HG02970 (cell line): ENCODE results near the gene EPB41L1.

ENCODE experiments used
- ATAC-seq: cut with Tn5 transposase; IDR thresholded peaks from one replicate; pipeline ENCODE4 v1.9.1; 2021; ENCODE audit warnings: mild to moderate bottlenecking, moderate library complexity, moderate number of reproducible peaks; ENCODE audit not compliant: unreplicated experiment, low FRiP score

EPB41L1 gene

DNA sequence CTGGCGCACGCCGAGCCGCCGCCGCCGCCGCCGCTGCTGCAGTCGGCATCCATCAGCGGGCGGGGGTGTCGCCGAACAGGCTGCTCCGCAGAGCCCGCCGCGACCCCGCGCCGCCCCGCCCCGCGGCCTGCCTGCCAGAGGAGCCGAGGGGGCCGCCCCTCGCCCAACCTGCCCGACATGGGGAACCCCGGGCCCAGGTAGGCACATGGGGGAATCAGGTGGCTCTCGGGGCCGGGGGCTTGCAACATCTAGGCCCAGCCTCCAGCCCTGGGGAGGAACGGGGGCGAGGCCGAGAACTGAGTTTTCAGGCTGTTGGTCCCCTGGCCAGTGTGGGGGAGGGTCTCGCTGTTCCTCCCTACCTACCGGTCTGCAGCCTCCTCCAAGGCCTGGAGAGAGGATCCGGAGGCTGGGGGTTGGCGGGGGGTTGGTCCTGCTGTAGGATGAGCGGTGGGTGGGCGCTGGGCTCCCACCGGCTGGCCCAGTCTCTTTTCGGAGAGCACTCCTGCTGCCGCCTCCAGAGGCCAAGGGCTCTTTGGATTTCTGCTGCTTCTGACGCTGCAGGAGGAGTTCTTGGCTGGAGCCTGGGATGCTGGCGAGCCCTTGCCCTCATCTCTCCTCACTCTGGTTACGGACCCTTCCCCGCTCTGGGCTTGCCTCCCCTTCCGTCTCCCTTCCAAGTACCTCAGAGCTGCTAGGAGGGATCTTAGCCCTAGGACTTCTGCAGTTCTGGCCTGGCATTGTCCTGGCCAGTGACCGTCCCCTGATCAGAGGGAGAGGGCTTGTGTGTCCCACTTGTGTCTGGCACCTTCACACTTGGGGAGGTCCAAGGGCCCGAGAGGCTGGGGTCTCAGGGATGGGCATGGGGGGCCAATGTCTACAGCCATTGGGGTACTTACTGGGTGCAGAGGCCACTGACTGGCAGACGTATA, at the start of gene EPB41L1:
Gene EPB41L1 (plus strand): TSS at position 41 of the 929 bp plus-strand sequence. CDS start 19,038 bp downstream, outside the sequence.
- ATAC-seq: no peak

DNA sequence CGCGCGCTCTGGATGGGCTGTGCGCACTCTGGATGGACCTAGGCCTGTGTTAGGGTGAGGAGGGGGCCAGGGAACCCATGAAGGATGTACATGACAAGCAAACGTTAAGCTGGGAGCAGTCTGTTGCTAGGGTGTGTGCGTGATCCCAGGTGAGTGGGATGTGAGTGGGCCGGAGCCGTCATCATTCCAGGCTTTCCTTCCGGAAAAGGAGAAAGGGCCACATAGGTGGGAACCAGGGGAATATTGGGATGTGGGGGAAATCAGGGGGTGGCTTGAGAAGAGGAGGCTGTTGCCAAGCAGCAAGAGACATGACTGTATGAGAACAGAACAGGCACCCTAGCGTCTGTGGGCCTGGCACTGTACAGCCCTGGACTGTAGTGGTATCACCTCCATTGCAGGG, 49.7 kb upstream of the EPB41L1 start:
- ATAC-seq: no peak

DNA sequence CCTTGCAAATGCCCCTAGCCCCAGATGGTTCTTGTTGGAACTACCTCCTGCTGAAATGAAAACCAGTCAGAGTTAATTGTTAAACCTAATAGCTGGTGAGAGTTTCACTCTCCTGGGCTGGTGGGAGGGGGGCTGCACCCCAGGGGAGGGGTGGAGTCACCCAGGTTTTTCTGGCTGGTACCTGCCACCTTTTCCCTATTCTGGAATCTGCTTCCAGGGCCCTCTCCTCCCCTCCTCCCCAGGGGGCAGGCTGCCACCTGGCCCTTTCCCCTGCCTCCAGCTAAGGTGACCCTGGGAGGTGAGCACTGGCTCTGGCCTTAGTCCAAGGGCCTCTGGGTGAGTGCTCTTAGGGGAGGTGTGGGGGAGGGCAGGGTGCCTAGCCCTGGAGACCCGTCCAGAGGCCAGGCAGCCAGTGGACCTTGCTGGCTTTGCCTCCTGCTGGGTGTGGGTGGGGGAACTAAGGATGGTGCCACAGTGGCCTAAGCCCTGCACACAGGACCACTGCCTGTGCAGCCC, 48.8 kb upstream of the EPB41L1 start:
- no peak for ATAC-seq

GRCh38 chr20:36106606-36107005, 47.9 kb upstream of the EPB41L1 start:
- no peak for ATAC-seq

DNA sequence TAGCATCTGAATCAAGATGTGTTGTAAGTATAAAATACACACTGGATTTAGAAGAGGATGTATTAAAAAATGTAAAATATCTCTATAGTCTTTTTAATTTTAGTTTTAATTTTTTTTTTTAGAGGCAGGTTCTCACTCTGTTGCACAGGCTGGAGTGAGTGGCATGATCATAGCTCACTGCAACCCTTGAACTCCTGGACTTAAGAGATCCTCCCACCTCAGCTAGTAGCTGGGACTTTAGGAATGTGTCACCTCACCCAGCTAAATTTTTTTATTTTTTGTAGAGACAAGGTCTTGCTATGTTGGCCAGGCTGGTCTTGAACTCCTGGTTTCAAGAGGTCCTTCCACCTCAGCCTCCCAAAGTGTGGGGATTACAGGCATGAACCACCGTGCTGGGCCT, 46.7 kb upstream of the EPB41L1 start:
- ATAC-seq: no peak

GRCh38 chr20:36109251-36109947, 45.1 kb upstream of the EPB41L1 start:
- ATAC-seq: no peak

GRCh38 chr20:36110994-36111393, 43.5 kb upstream of the EPB41L1 start:
- no peak for ATAC-seq

DNA sequence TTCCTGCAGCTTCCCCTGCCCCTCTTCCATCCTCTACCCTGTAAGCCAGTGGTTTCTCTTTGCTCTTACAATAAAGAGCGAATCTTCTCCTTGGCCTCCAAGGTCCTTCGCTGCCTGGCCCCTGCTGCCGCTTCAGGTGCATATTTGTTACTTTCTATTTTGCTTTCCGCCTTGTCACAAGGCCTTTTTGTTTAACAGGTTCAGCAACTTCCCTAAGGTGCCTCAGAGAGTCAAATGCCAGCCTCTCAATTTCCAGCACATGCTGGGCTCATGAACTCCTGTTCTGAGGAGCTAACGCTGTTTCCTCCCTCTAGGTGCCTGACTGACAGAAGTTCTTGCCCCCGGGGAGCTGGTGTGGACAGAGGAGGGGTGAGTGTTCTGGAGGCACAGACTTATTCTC, 42.4 kb upstream of the EPB41L1 start:
- no peak for ATAC-seq

- no peak for ATAC-seq
Measured at GRCh38 chr20:36113036-36113435, 41.5 kb upstream of the EPB41L1 start.

DNA sequence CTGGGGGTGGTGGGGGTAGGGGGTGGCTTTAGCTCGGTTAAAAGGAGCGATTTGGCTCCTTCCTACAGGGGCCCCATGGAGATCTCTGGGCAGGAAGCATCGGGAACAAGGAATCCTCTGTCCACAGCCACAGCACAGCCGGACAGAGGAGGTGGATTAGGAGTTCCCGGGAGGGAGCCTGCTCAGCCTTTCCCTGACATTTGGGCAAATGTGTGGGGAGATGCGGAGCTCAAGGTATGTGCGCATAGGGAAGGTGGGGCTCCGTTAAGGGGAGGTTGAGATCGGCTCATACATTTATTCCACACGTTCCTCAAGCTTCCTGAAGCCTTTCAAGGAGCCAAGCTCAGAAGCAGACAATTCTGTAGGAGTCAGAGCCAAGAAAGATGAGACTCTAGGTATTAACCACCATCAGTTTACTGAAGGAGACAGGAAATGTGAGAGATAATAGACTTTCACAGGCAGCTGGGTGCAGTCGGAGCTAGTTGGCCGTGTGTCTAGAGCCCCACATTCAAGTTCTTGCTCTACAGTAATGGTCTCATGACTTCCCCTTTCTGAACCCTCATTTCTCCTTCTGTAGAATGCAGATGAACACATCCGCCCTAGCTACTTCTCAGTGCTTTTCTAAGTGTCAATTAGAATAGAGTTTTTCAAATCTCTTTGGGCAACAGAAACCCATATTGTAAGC, 40.8 kb upstream of the EPB41L1 start:
- no peak for ATAC-seq

GRCh38 chr20:36114707-36115106, 39.8 kb upstream of the EPB41L1 start:
- ATAC-seq: no peak

DNA sequence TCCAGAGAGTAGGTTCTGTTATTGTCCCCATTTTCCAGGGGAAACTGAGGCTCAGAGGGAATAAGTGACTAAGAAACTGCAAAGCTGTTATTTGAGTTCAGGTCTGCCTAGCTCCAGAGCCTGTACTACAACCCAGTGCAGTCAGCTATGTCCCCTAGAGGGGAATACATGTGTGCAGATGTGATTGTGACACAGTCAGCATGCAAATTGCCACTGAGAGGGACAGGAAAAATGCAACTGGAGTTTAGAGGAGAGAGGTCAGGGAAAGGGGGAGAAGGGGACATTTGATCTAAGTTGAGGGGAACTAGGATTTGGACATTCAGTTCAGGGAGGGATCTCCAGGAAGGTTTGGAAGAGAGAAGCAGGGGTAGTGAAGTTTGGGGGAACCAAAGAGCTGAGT, 38.6 kb upstream of the EPB41L1 start:
- no peak for ATAC-seq

DNA sequence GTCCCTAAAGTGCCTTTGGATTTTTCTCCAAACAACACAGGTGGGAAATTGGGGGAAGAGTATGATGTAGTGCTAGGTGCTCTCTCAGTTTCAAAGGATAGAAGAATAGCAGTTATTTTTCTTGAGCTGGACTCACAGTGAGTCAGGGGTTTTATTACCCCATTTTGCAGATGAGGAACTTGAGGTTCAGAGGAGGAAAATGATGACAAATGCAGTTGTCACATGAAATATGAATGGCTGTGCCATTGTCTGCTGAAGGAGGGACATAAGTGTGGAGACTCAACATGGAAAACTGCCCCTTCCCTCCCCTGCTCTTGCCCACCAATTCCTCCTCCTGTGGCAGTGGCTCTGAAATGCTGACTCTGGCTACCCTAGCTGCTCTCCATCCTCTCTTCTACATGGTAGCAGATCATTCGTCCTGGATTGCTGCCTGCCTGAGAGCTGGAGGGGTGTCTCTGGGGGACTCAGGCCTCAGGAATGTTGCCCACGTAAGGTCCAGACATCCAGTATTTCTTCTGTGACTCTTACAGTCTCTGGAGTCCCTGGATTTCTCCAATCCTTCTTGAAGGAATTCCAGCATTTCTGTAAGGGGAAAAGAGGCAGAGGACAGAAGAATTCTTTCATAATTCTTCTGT, 37.6 kb upstream of the EPB41L1 start:
- no peak for ATAC-seq

GRCh38 chr20:36117638-36118037, 36.9 kb upstream of the EPB41L1 start:
- no peak for ATAC-seq

- ATAC-seq: no peak
Measured at GRCh38 chr20:36118371-36118770, 36.2 kb upstream of the EPB41L1 start.

- no peak for ATAC-seq
Measured at GRCh38 chr20:36119537-36119936, 35.0 kb upstream of the EPB41L1 start.

- no peak for ATAC-seq
Measured at GRCh38 chr20:36120241-36120640, 34.3 kb upstream of the EPB41L1 start.

DNA sequence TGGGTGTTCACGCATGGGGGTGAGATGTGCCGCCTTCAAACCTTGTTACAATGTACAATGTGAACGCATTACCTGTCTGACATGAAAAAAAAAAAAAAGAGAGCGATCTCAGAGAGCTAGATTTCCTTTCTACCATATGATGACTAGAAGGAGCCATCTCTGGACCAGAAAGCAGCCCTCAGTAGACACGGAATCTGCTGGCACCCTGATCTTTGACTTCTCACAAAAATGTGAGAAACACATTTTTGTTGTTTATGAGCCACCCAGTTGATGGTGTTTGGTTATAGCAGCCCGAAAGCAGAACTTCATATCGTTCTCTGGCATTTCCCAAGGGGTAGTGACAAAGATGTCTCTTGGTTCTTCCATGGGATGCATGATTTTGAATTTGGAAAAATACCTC, 33.5 kb upstream of the EPB41L1 start:
- ATAC-seq: no peak

- ATAC-seq: no peak
Measured at GRCh38 chr20:36121981-36122930, 32.3 kb upstream of the EPB41L1 start.
